Mucosa of stomach (tissue), 1 donor: ENCODE results near the gene TECR.
"Not testable (repeated sequence)": the region's sequence is repeated elsewhere in the genome, so short reads cannot be mapped to it uniquely, and the experiment has no call there.

Source experiments
- H3K27me3 ChIP-seq: one replicate; pipeline ENCODE4 v1.7.0; 2013; ENCODE audit warnings: mild to moderate bottlenecking, low read length; ENCODE audit not compliant: control insufficient read depth, insufficient read depth
- H3K36me3 ChIP-seq: one replicate; pipeline ENCODE4 v1.7.0; 2013; ENCODE audit warnings: low read length; ENCODE audit not compliant: control insufficient read depth, insufficient read depth
- H3K4me1 ChIP-seq: one replicate; pipeline ENCODE4 v1.7.0; 2013; ENCODE audit warnings: mild to moderate bottlenecking, low read length; ENCODE audit not compliant: control insufficient read depth, insufficient read depth
- H3K4me3 ChIP-seq: one replicate; pipeline ENCODE4 v1.7.0; 2013; ENCODE audit warnings: low read length
- H3K9ac ChIP-seq: one replicate; pipeline ENCODE4 v1.7.0; 2013; ENCODE audit warnings: mild to moderate bottlenecking, low read length, moderate library complexity
- H3K9me3 ChIP-seq: one replicate; pipeline ENCODE4 v1.7.0; 2013; ENCODE audit warnings: mild to moderate bottlenecking, low read length, moderate library complexity; ENCODE audit not compliant: control insufficient read depth
- donor health status: Pancreatic carcinoma.

The TECR gene

DNA sequence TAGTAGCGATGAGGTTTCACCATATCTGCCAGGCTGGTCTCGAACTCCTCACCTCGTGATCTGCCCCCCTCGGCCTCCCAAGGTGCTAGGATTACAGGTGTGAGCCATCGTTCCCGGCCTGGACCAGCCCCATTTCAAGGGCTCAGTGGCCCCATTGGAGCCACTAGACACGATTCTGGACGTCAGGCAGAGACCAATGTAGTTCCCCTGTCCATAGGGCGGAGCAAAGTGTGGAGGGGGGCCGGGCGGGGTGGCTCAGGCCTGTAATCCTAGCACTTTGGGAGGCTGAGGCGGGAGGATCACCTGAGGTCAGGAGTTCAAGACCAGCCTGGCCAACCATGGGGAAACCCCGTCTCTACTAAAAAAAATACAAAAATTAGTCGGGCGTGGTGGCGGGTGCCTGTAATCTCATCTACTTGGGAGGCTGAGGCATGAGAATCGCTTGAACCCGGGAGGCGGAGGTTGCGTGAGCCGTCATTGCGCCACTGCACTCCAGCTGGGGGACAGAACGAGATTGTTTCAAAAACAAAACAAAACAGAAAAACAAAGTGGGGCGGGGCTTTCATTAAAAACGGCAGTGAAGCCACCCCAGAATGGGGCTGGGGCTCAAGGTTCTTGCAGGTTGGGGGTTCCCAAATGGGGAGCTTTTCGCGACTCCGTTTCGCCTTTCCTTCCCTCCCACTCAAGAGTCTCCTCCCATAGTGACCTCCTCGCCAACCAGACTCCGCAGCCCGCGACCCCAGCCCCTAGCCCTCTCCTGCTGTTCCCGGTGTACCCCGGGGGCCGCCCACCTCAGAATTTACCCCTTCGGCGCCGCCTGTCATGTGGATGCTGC, 758 bp upstream of the TECR start:
- H3K4me1 ChIP-seq: no peaks in the 10 kb centered on the region
- H3K27me3 ChIP-seq: no peaks in the 10 kb centered on the region
- H3K9ac ChIP-seq: peak overlapping the region; percentile 70
- no peaks in the 10 kb centered on the region for H3K36me3 ChIP-seq
- peak overlapping the region; percentile 62 for H3K4me3 ChIP-seq
- no peaks in the 10 kb centered on the region for H3K9me3 ChIP-seq

DNA sequence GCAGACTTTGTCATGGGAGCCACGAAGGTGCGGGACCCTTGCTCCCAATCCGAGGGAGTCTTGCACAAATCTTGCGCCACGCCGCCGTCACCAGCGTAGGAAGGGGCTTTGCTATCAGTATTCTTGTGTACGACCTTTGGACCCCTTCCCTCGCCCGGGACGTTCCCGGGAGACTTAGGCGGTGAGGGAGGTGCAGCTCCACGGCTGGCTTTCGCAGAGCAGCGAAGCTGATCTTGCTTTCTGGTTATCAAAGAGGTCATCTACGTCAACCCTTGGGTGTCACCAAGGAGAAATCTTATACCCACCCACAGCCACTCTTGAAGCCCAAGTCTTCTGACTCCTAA, 583 bp downstream of the TECR start:
- peak overlapping the region; percentile 56 for H3K4me3 ChIP-seq
- H3K9ac ChIP-seq: peak overlapping the region; percentile 77
- H3K4me1 ChIP-seq: no peaks in the 10 kb centered on the region
- no peaks in the 10 kb centered on the region for H3K9me3 ChIP-seq
- H3K27me3 ChIP-seq: no peaks in the 10 kb centered on the region
- no peaks in the 10 kb centered on the region for H3K36me3 ChIP-seq

DNA sequence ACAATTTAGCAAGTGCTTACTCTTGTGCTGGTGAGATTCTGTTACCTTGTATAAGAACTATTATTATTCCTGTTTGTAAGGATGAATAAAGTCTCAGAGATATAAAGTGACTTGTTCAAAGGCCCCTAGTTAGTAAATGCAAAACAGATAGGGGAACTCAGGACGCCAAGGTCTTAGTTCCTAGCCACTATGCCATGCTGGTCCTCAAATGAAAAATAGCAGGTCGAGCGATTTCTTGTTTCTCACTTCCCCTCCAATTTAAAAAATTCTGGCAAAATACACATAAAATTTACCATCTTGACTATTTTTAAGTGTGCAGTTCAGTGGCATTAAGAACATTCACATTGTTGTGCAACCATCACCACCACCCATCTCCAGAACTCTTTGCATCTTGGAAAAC, 1.1 kb downstream of the TECR start:
- H3K4me1 ChIP-seq: no peaks in the 10 kb centered on the region
- H3K27me3 ChIP-seq: no peaks in the 10 kb centered on the region
- H3K36me3 ChIP-seq: no peaks in the 10 kb centered on the region
- H3K9ac ChIP-seq: no peak overlapping the region
- H3K4me3 ChIP-seq: no peak overlapping the region
- no peaks in the 10 kb centered on the region for H3K9me3 ChIP-seq

DNA sequence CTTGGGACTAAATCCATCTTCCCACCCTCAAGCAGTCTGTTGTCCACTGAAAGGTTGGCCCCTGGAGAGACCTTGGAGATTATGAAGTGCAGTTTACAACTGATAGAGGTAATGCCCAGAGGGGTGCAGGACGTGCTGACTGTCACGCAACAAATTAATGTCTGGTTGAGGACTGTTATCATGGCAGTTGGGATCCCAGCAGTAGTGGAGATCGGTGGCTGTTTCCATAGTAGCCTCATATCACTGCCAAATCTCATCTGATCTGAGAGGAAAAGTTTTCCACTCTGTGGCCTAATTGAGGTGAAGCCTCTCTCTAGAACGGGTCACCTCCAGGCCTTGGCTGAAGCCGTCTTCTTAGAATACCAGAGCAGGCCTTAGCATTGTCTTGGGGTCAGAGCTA, 4.1 kb downstream of the TECR start:
- Histone ChIP-seq H3K4me1 (peaks cover 9% of the 10 kb centered on the region), H3K9ac (no peak overlapping the region), H3K27me3 (no peaks in the 10 kb centered on the region), H3K36me3 (no peaks in the 10 kb centered on the region), H3K9me3 (no peaks in the 10 kb centered on the region), H3K4me3 (no peak overlapping the region)

DNA sequence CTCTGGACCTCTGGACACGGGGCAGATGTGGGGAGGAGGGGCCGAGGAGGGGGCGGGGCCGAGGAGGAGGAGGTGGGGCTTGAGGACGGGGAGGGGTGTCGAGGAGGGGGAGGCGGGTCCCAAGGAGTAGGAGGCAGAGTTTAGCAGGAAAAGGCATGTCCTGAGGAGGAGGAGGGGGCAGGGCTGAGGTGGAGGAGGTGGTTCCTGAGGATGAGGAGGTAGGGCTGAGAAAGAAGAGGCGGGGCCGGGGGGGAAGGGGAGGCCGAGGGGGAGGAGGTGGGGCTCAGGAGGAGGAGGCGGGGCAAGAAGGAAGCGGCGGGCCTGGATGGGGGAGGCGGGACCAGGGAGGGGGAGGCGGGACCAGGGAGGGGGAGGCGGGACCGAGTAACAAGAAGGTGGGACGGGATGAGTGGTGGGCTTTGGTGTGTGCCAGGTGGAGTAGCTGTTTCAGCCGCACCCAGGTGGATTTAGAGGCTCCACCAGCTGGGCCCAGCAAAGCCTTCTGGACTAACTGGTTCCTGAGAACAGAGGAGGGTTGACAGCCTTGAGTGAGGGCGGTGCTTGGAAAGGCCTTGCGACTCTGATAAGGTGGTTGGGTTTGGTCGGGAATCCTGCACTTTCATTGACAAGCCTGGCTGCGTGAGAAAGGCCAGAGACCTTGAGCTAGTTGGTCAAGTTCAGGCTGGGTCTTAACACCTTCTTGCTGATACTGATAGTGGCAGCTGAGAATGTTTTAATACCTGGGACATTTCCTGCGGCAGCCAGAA, 7.7 kb downstream of the TECR start:
- Histone ChIP-seq H3K4me1 (peaks cover 9% of the 10 kb centered on the region), H3K27me3 (no peaks in the 10 kb centered on the region), H3K4me3 (no peak overlapping the region), H3K9ac (no peak overlapping the region), H3K36me3 (no peaks in the 10 kb centered on the region), H3K9me3 (no peaks in the 10 kb centered on the region)

DNA sequence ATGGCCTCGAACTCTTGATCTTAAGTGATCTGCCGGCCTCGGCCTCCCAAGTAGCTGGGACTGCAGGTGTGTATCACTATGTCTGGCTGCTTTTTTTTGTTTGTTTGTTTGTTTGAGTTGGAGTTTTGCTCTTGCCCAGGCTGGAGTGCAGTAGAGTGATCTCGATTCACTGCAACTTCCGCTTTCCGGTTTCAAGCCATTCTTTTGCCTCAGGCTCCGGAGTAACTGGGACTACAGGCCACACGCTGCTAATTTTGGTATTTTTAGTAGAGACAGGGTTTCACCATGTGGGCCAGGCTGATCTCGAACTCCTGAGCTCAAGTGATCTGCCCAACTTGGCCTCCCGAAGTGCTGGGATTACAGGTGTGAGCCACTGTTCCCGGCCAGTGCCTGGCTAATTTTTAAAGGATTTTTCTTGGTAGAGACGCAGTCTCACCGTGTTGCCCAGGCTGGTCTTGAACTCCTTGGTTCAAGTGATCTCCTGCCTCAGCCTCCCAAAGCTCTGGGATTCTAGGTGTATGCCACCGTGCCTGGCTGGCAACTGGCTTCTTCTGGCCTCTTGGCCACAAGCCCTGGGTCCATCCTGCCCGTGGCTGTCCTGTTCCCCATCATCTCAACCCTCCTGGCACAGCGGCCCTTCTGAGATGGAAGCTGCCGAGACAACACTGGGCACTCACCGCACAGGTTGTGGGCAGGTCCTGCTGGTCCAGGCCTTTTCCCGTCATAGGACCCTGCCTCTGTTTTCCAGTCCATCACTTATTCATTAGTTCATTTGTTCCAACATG, 11.5 kb downstream of the TECR start:
- Histone ChIP-seq H3K36me3 (no peaks in the 10 kb centered on the region), H3K4me3 (no peak overlapping the region), H3K27me3 (no peaks in the 10 kb centered on the region), H3K9me3 (no peaks in the 10 kb centered on the region), H3K4me1 (peaks cover 31% of the 10 kb centered on the region), H3K9ac (no peak overlapping the region)

DNA sequence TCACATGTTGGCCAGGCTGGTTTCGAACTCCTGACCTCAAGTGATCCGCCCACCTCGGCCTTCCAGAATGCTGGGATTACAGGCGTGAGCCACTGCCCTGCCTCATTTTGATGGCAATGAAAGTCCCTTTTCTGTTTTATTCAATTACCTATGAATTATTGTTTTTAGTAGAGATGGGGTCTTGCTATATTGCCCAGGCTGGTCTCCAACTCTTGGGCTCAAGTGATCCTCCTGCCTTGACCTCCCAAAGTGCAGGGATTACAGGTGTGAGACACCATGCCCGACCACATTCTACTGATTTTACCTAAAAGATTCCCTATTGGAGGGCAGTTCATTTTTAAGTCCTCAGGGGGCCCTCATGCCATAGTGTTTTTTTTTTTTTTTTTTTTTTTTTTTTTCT, 12.6 kb downstream of the TECR start:
- H3K4me3 ChIP-seq, H3K36me3 ChIP-seq, H3K9me3 ChIP-seq, H3K27me3 ChIP-seq, H3K9ac ChIP-seq: not testable (repeated sequence)
- peaks cover 28% of the 10 kb centered on the region for H3K4me1 ChIP-seq

DNA sequence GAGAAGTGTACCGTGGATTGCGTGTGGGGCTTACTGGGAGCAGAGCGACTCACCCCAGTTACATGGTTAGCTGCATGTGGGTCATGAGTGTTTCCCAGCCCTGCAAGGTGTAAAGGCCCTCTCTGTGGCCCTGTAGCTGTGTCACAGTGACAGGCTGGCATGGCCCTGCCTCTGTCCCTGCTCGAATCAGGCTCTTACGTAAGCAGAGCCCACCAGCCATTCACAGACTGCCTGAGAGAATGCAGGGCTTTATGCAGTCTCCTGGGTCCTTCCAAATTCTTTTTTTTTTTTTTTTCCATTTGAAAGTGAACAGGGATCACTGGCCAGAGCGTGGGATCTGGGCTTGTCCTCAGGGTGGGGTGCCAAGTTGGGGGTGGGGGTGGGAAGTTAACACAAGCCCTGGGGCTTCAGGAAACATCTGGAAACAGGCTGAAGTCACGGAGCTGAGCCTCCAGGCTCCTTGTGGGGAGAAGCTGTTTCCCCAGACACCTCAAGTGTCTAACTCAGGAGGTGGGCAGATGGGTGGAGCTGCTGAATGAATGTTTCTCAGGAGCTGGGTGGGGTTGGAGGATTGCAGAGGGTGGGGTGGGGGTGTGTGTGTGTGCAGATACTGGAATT, 13.4 kb downstream of the TECR start:
- H3K9ac ChIP-seq: no peak overlapping the region
- H3K27me3 ChIP-seq: no peaks in the 10 kb centered on the region
- H3K4me3 ChIP-seq: no peak overlapping the region
- peaks cover 28% of the 10 kb centered on the region for H3K4me1 ChIP-seq
- no peaks in the 10 kb centered on the region for H3K36me3 ChIP-seq
- H3K9me3 ChIP-seq: no peaks in the 10 kb centered on the region

DNA sequence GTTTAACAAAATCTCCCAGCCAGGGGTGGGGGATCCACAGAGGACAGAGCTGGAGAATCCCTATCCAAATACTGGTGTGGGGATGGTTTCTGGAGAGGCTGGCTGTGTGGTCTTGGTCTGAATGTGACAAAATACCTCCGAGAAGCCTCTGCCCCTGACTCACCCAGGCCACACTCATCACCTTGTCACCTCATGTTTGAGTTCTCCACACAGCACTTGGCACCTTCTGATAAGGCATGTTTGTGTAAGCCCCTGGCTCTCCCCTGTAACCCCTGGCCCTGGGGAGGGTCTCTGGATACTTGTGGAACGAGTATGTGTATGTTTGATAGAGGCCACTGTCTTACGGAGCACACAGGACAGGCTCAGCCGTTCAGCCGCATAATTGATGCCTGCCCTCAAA, 14.7 kb downstream of the TECR start:
- Histone ChIP-seq H3K27me3 (no peaks in the 10 kb centered on the region), H3K4me3 (no peak overlapping the region), H3K9me3 (no peaks in the 10 kb centered on the region), H3K9ac (no peak overlapping the region), H3K36me3 (no peaks in the 10 kb centered on the region), H3K4me1 (peaks cover 23% of the 10 kb centered on the region)

DNA sequence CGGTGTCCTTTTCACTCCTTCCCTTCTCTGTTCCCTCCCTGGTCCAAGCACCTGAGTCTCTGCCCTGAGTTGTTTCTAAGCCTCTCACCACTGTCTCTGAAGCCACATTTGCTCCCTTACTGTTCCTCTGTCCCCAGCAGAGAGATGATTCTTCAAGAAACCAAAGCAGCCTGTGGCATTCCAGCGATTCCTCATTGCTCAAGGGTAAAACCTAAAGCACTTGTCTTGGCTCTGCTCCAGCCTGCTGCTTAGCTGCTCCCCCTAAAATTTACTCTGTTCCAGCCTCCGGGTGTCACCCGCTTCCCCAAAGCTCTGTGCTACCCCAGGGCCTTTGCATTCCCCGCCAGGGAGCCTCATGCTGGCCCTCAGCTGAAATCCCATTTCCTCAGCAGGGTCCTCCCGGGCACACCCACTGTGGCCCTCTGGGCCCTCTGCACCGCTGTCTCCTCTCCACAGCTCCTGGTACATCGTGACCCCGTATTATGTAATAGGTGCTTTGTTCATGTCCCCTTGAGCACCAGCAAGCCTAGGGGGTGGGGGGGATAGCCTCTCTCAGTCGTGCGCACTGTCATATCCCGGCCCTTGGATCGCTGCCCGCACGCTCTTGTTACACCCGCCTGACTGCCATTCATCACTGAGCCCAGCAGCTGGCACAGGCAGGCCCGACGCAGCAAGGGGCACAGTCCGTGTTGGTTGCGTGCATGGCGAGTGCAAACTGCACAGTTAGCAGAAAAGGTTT, 15.8 kb downstream of the TECR start:
- H3K4me3 ChIP-seq: no peak overlapping the region
- H3K4me1 ChIP-seq: peaks cover 26% of the 10 kb centered on the region
- H3K9ac ChIP-seq: no peak overlapping the region
- H3K9me3 ChIP-seq: no peaks in the 10 kb centered on the region
- H3K36me3 ChIP-seq: no peaks in the 10 kb centered on the region
- no peaks in the 10 kb centered on the region for H3K27me3 ChIP-seq

DNA sequence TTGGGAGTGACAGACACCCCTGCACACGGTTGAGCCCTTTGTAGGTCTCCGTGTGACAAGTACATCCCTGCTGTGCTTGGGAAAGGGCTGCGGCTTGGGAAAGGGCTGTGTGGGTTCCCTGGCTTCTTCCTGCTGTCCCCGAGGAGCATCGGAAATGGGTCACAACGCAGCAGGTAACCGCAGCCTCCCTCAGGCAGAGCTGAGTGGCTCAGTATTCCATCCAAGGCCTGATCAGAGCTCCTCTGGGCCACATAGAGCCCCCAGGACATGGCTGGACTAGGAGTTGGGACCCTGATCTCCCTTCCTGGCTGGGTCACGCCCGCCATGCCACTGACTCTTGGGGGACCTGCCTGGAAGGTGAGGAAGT, 16.3 kb downstream of the TECR start:
- Histone ChIP-seq H3K27me3 (no peaks in the 10 kb centered on the region), H3K4me1 (peaks cover 31% of the 10 kb centered on the region), H3K36me3 (no peaks in the 10 kb centered on the region), H3K9me3 (no peaks in the 10 kb centered on the region), H3K4me3 (no peak overlapping the region), H3K9ac (no peak overlapping the region)
